Sigmoid colon (tissue), 7 donors: ENCODE data around the gene MCM3. TPM values are rescaled to one million over a fixed set of nuclear protein-coding genes. Genes with fewer than 3 reads are reported as not detected.

Source experiments
- DNase-seq: peaks from one replicate; pipeline ENCODE4 v3.0.0-alpha.2; 2019
- H3K27ac ChIP-seq, 4 donors: fragments of 200-600 bp; sonication (generic); one replicate each; pipeline ENCODE4 v1.5.1; 2016 to 2019; ENCODE audit warnings: mild to moderate bottlenecking in 1 of 4
- H3K27me3 ChIP-seq, 3 donors: fragments of 200-600 bp; sonication (generic); one replicate each; pipeline ENCODE4 v1.5.1; 2019; ENCODE audit warnings: mild to moderate bottlenecking in 1 of 3
- H3K36me3 ChIP-seq, 4 donors: fragments of 200-600 bp; sonication (generic); one replicate each; pipeline ENCODE4 v1.5.1; 2016 to 2019
- H3K4me1 ChIP-seq, 4 donors: fragments of 200-600 bp; sonication (generic); one replicate each; pipeline ENCODE4 v1.5.1; 2017 to 2019
- H3K4me3 ChIP-seq, 4 donors: fragments of 200-600 bp; sonication (generic); one replicate each; pipeline ENCODE4 v1.5.1; 2017 to 2019; ENCODE audit warnings: mild to moderate bottlenecking in 2 of 4, moderate library complexity in 1 of 4
- H3K9me3 ChIP-seq, 4 donors: fragments of 200-600 bp in 3 of 4; sonication (generic) in 3 of 4; one replicate each; pipeline versions ENCODE4 v1.5.1 to v1.6.1; 2013 to 2019
- CTCF ChIP-seq, 4 experiments: fragments of 450-650 bp in 3 of 4; fragments of 200-600 bp in 1 of 4; IDR thresholded peaks; one replicate each; pipeline ENCODE4 v1.5.1; 2016 to 2019; ENCODE audit warnings: antibody characterized with exemption in 4 of 4, mild to moderate bottlenecking in 3 of 4, moderate library complexity in 2 of 4
- EP300 ChIP-seq, 4 donors: sonication (generic); formaldehyde crosslinking; IDR thresholded peaks; one replicate each; pipeline ENCODE4 v1.6.1; 2017; ENCODE audit warnings: antibody characterized with exemption in 4 of 4
- POLR2A ChIP-seq, 2 donors: fragments of 450-650 bp; IDR thresholded peaks; one replicate each; pipeline ENCODE4 v1.6.1; 2016; ENCODE audit warnings: antibody characterized with exemption in 2 of 2, mild to moderate bottlenecking in 2 of 2, moderate library complexity in 2 of 2
- POLR2AphosphoS5 ChIP-seq, 4 donors: sonication (generic); formaldehyde crosslinking; IDR thresholded peaks; one replicate each; pipeline ENCODE4 v1.6.1; 2017; ENCODE audit warnings: antibody characterized with exemption in 4 of 4
- WGBS, 2 donors: extraction: QIAGEN DNeasy Blood & Tissue Kit; methylation state at CpG; one replicate each; pipeline ENCODE4 v1.1.7; 2013; 5-methylcytosine and 5-hydroxymethylcytosine counted together
- intact Hi-C: fragments of 100-400 bp; cut with DNase I; formaldehyde crosslinking; loops from one replicate; pipeline ENCODE4 v1.15.1; 2023
- polyA plus RNA-seq, 3 donors: library from polyadenylated mRNA; stranded (reverse); fragments of 200-250 nt; gene quantifications; one replicate each; pipeline ENCODE4 v1.2.3, GENCODE V29; 2013
- total RNA-seq, 4 donors: library from RNA; depleted of rRNA; stranded (reverse); fragments of >200 nt; gene quantifications; one replicate each; pipeline ENCODE4 v1.1.0, GENCODE V29; 2016
- donor health status: healthy with polysubstance abuse.
- donor health status: Bipolar disorder and iron deficiency.
- donor health status: healthy.

MCM3 gene
- total and polyA plus RNA-seq, 7 donors, result 13.2 to 54.7 (median 32.7) TPM

GRCh38 chr6:52243282-52243893, 41.2 kb downstream of the MCM3 start:
- intact Hi-C loops, result no loop called here
- WGBS, 2 donors, result 72 to 89% methylated on average over 4 of the region's 4 CpGs
- Histone ChIP-seq H3K27me3 (no peaks in the 10 kb centered on the region), H3K4me3 (no peak overlapping the region), H3K4me1 (no peaks in the 10 kb centered on the region), H3K27ac (no peak overlapping the region), H3K9me3 (no peaks in the 10 kb centered on the region), H3K36me3 (no peaks in the 10 kb centered on the region)
- TF ChIP-seq POLR2A (IDR thresholded peaks at IDR 0.05), result no peak
- no peak for TF ChIP-seq EP300 (IDR thresholded peaks at IDR 0.05)
- no peak for TF ChIP-seq CTCF (IDR thresholded peaks at IDR 0.05)
- no peak for TF ChIP-seq POLR2AphosphoS5 (IDR thresholded peaks at IDR 0.05)
- no peak for DNase-seq

GRCh38 chr6:52241819-52242218, 42.7 kb downstream of the MCM3 start:
- Histone ChIP-seq H3K4me3 (no peak overlapping the region), H3K4me1 (no peaks in the 10 kb centered on the region), H3K27ac (no peak overlapping the region), H3K9me3 (no peaks in the 10 kb centered on the region), H3K27me3 (no peaks in the 10 kb centered on the region), H3K36me3 (no peaks in the 10 kb centered on the region)
- intact Hi-C loops, result no loop called here
- DNase-seq, result no peak
- WGBS, 2 donors, result 78 to 85% methylated on average over 2 of the region's 2 CpGs
- TF ChIP-seq POLR2A (IDR thresholded peaks at IDR 0.05) (no peak), POLR2AphosphoS5 (IDR thresholded peaks at IDR 0.05) (no peak), EP300 (IDR thresholded peaks at IDR 0.05) (no peak), CTCF (IDR thresholded peaks at IDR 0.05) (no peak)

- intact Hi-C loops, result no loop called here
- Histone ChIP-seq H3K36me3 (no peaks in the 10 kb centered on the region), H3K4me1 (peaks cover 0 to 14% (median 0%) of the 10 kb centered on the region in 4 donors), H3K9me3 (no peaks in the 10 kb centered on the region), H3K27me3 (no peaks in the 10 kb centered on the region), H3K27ac (no peak overlapping the region), H3K4me3 (no peak overlapping the region)
- TF ChIP-seq EP300 (IDR thresholded peaks at IDR 0.05), result no peak
- TF ChIP-seq CTCF (IDR thresholded peaks at IDR 0.05), result peak in 2 of 4 experiments; percentile 25 to 46
- no peak for TF ChIP-seq POLR2A (IDR thresholded peaks at IDR 0.05)
- peak in 1 of 4 donors; percentile 22 for TF ChIP-seq POLR2AphosphoS5 (IDR thresholded peaks at IDR 0.05)
- DNase-seq, result no peak
- 27 to 50% methylated on average over 15 of the region's 15 CpGs for WGBS, 2 donors
Measured at GRCh38 chr6:52233975-52234823, 50.3 kb downstream of the MCM3 start.

GRCh38 chr6:52233005-52233404, 51.5 kb downstream of the MCM3 start:
- TF ChIP-seq POLR2AphosphoS5 (IDR thresholded peaks at IDR 0.05) (no peak), POLR2A (IDR thresholded peaks at IDR 0.05) (no peak), CTCF (IDR thresholded peaks at IDR 0.05) (no peak), EP300 (IDR thresholded peaks at IDR 0.05) (no peak)
- Histone ChIP-seq H3K27ac (no peak overlapping the region), H3K4me3 (no peak overlapping the region), H3K4me1 (peaks cover 0 to 17% (median 0%) of the 10 kb centered on the region in 4 donors), H3K36me3 (no peaks in the 10 kb centered on the region), H3K9me3 (no peaks in the 10 kb centered on the region), H3K27me3 (no peaks in the 10 kb centered on the region)
- WGBS, 2 donors, result 62 to 78% methylated on average over 4 of the region's 4 CpGs
- DNase-seq, result no peak
- intact Hi-C loops, result no loop called here
